C4-2B (cell line): ENCODE measurements around the gene GALNT9.

ENCODE experiments used
- CTCF ChIP-seq: fragments of 450-650 bp; conservative IDR thresholded peaks from 2 replicates; pipeline ENCODE4 v1.5.1; 2017; ENCODE audit warnings: mild to moderate bottlenecking
- ZFX ChIP-seq: fragments of 450-650 bp; IDR thresholded peaks from 2 replicates; pipeline ENCODE4 v1.6.1; 2017

DNA sequence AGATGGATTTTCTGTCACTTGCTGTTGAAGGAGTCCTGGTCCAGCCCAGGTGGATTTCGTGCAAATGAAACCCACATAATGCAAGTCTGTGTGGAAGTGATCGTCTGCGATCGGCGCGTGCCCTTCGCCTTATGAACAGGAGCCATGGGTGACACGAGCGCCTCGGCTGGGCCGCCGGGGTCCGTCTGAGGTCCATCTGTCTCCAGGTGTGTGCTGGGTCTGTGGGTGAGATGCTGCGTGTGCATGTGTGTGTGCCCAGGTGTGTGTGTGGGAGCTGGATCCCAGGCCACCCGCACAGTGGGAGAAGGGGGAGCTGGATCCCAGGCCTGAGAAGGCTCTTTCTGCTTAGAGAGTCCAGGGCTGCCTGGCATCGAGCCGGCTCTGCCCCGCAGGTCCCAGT is 53.8 kb downstream of the GALNT9 start:
- TF ChIP-seq CTCF, result no peak
- no peak for TF ChIP-seq ZFX
